ENCODE measurements around the gene ZDHHC5. TPM values are rescaled to one million over a fixed set of nuclear protein-coding genes. Genes with fewer than 3 reads are reported as not detected.

The ZDHHC5 gene
- total and polyA plus RNA-seq, 3 donors from 2014 or later: 75.4 to 124 (median 79.8) TPM

DNA sequence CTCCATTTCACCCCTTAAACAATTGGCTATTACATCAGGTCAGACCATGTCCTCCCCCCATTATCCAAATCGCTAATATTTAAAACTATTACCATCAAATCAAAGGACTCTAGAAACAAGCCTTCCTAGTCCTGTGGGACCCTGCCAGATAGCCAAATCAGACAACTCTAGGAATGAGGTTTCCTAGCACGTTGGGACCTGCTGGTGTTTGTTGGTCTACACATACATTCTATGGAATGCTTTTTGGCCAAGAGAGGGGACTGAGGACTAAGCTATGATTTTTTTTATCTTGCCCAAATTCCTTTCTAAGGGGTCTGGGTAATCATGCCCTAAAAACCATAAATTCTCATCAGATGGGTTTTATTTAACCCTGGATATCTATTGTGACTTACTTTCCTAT is 59.3 kb downstream of the ZDHHC5 start:
- no peaks in the 10 kb centered on the region for H3K9me3 ChIP-seq
- TF ChIP-seq, protein P1, sequence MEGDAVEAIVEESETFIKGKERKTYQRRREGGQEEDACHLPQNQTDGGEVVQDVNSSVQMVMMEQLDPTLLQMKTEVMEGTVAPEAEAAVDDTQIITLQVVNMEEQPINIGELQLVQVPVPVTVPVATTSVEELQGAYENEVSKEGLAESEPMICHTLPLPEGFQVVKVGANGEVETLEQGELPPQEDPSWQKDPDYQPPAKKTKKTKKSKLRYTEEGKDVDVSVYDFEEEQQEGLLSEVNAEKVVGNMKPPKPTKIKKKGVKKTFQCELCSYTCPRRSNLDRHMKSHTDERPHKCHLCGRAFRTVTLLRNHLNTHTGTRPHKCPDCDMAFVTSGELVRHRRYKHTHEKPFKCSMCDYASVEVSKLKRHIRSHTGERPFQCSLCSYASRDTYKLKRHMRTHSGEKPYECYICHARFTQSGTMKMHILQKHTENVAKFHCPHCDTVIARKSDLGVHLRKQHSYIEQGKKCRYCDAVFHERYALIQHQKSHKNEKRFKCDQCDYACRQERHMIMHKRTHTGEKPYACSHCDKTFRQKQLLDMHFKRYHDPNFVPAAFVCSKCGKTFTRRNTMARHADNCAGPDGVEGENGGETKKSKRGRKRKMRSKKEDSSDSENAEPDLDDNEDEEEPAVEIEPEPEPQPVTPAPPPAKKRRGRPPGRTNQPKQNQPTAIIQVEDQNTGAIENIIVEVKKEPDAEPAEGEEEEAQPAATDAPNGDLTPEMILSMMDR (IDR thresholded peaks at IDR 0.05): no peak
- no peak for DNase-seq
- 50 to 69% methylated on average over 2 of the region's 2 CpGs for WGBS, 2 donors
- H3K27ac ChIP-seq: no peak overlapping the region
- H3K4me1 ChIP-seq: no peaks in the 10 kb centered on the region
- H3K4me3 ChIP-seq: no peak overlapping the region
- intact Hi-C loops (cut with DNase I; ENCODE audit: low total_unique reads): no loop called here
- no peaks in the 10 kb centered on the region for H3K27me3 ChIP-seq
- no peaks in the 10 kb centered on the region for H3K36me3 ChIP-seq (ENCODE audit: low read depth, missing control alignments)

DNA sequence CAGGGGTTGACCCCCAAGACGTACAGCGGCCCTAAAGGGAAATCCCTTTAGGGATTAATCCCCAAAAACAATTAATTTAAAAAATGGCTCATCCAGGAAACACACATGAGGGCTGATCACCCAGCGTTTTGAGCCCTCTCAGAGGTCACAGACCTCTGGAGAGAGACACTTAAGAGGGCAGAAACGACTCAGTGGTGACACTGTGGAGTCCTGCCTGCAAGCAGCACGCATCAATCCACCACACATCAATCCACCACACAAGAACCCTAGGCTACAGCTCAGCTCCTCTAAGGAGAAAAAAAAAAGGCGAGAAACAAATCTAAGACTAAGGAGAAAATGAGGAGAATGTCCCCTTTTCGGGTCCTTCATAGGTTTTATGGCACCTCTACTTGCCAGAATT is 60.9 kb downstream of the ZDHHC5 start:
- Histone ChIP-seq H3K9me3 (no peaks in the 10 kb centered on the region), H3K27me3 (no peaks in the 10 kb centered on the region), H3K4me1 (no peaks in the 10 kb centered on the region), H3K36me3 (ENCODE audit: low read depth, missing control alignments) (no peaks in the 10 kb centered on the region), H3K27ac (no peak overlapping the region), H3K4me3 (no peak overlapping the region)
- intact Hi-C loops (cut with DNase I; ENCODE audit: low total_unique reads): no loop called here
- no peak for DNase-seq
- no peak for TF ChIP-seq POLR2A (IDR thresholded peaks at IDR 0.05)
- TF ChIP-seq, protein P1 (IDR thresholded peaks at IDR 0.05): no peak
- 65 to 68% methylated on average over 7 of the region's 7 CpGs for WGBS, 2 donors

DNA sequence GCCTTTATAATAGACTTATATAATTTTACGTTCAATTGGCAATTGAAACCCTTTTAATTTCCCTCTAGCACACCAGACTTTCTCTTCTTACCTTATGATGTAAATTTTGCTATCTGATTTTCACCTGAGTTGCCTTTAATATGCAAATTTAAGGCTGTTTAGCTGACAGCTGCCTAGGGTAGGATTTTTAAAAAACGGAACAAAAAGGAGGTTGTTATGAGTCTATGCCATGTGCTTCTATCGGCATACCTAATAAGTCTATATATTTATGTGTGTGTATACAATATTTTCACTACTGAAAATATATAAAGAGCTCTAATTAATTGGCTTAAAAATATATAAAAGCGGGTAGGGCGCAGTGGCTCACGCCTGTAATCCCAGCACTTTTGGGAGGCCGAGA is 61.6 kb downstream of the ZDHHC5 start:
- H3K4me3 ChIP-seq: no peak overlapping the region
- no peaks in the 10 kb centered on the region for H3K9me3 ChIP-seq
- 90 to 91% methylated on average over 7 of the region's 7 CpGs for WGBS, 2 donors
- no peak overlapping the region for H3K27ac ChIP-seq
- no peak for TF ChIP-seq POLR2A (IDR thresholded peaks at IDR 0.05)
- TF ChIP-seq, protein P1 (IDR thresholded peaks at IDR 0.05): no peak
- DNase-seq: no peak
- no peaks in the 10 kb centered on the region for H3K27me3 ChIP-seq
- H3K36me3 ChIP-seq (ENCODE audit: low read depth, missing control alignments): no peaks in the 10 kb centered on the region
- intact Hi-C loops (cut with DNase I; ENCODE audit: low total_unique reads): no loop called here
- H3K4me1 ChIP-seq: no peaks in the 10 kb centered on the region

DNA sequence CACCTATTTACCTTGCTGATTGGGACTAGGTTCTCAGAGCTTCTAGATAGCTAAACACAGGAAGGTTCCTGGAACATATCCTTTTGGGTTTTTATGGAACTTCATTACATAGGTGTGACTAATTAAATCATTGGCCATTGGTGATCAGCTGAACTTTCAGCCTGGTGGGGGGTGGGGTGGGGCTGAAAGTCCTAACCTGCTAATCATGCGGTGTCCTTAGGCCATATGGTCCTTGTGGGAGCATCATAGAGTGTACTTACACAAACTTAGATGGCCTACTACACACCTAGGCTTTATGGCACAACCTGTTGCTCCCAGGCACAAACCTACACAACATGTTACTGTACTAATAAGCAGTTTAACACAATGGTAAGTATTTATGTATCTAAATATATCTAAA is 64.7 kb downstream of the ZDHHC5 start:
- Histone ChIP-seq H3K9me3 (no peaks in the 10 kb centered on the region), H3K27me3 (no peaks in the 10 kb centered on the region), H3K4me1 (no peaks in the 10 kb centered on the region), H3K27ac (no peak overlapping the region), H3K36me3 (ENCODE audit: low read depth, missing control alignments) (no peaks in the 10 kb centered on the region), H3K4me3 (no peak overlapping the region)
- DNase-seq: no peak
- TF ChIP-seq POLR2A (IDR thresholded peaks at IDR 0.05): no peak
- TF ChIP-seq, protein P1 (IDR thresholded peaks at IDR 0.05): no peak
- WGBS, 2 donors: 94 to 100% methylated on average over 1 of the region's 1 CpG
- intact Hi-C loops (cut with DNase I; ENCODE audit: low total_unique reads): no loop called here

DNA sequence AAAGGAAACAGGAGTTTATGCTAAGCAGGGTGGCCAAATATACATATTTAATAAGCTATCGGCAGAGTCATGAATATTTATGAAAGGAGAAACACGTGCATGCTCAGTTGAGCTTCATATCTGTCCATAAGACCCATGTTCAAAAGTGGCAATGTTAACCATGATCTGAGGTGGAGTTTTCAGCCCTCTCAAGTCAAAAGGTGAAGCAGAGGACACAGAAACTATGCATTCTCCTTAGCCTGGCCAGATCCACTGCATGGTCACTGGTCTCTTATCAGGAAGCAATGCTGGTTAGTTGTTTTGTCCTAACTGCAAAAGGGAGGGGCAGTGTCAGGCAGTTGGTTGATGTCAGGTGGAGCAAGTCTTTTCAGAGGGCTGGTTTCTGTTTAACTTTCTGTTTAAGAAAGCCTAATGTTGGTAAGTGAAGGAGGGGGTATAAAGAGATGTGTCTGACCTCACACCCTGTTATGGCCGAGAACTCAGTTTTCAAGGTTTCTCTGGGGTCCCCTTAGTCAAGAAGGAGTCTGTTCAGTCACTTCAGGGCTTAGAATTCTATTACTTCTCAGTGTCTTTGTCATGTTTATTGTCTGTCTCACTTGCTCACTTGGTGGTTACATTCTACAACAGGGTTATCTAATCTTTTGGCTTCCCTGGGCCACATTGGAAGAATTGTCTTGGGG is 67.8 kb downstream of the ZDHHC5 start:
- TF ChIP-seq POLR2A (IDR thresholded peaks at IDR 0.05): no peak
- TF ChIP-seq, protein P1 (IDR thresholded peaks at IDR 0.05): no peak
- no peak for DNase-seq
- intact Hi-C loops (cut with DNase I; ENCODE audit: low total_unique reads): no loop called here
- Histone ChIP-seq H3K27me3 (no peaks in the 10 kb centered on the region), H3K36me3 (ENCODE audit: low read depth, missing control alignments) (no peaks in the 10 kb centered on the region), H3K27ac (no peak overlapping the region), H3K9me3 (no peaks in the 10 kb centered on the region), H3K4me3 (no peak overlapping the region), H3K4me1 (no peaks in the 10 kb centered on the region)
- 72 to 79% methylated on average over 3 of the region's 3 CpGs for WGBS, 2 donors

All from testis (tissue), 3 donors.